ENCODE results near the gene SART3. TPM values are rescaled to one million over a fixed set of nuclear protein-coding genes. Genes with fewer than 3 reads are reported as not detected.
A peak's percentile ranks its signal among the peaks of the same experiment; 100 is the strongest.

SART3 gene
- total RNA-seq, 1 donor from 2014 or later: 82.5 TPM

DNA sequence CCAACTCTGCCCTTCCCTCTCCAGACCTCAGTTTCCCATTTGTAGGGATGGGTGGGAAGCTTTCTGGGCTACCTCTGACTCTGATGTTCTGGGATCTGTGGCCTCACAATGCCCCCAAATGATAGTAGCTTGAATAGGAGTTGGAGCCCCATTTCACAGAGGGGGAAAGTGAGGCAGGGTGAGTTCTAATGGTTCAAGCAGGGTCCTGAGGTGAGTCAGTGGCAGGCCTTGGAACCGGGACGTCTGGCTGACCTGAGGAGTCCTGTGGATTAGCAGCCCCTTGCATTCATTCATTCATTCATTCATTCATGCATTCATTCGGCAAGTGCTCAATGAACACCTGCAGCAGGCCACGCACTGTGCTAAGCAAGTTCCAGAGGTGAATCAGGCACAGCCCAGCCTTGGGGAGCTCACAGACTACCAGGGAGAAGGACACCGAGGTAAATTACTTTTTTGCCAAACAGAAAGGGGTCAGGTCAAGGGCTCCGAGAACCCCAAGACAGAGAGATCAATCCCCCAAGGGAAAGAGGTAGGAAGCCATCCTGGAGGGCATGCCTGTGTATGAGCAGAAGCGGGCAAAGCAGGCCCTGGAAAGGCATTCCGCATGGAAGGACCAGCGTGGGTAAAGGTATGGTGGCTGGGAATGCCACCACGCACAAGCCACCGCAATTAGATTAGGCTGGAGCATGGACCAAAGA, 37.7 kb upstream of the SART3 start:
- H3K27me3 Mint-ChIP-seq (ENCODE audit: low read depth): no peaks in the 10 kb centered on the region
- peak overlapping the region; percentile 13 for H3K27ac Mint-ChIP-seq
- DNase-seq (ENCODE audit: low spot score in 2 of 2, unreplicated experiment in 2 of 2): no peak
- TF ChIP-seq, protein P1, sequence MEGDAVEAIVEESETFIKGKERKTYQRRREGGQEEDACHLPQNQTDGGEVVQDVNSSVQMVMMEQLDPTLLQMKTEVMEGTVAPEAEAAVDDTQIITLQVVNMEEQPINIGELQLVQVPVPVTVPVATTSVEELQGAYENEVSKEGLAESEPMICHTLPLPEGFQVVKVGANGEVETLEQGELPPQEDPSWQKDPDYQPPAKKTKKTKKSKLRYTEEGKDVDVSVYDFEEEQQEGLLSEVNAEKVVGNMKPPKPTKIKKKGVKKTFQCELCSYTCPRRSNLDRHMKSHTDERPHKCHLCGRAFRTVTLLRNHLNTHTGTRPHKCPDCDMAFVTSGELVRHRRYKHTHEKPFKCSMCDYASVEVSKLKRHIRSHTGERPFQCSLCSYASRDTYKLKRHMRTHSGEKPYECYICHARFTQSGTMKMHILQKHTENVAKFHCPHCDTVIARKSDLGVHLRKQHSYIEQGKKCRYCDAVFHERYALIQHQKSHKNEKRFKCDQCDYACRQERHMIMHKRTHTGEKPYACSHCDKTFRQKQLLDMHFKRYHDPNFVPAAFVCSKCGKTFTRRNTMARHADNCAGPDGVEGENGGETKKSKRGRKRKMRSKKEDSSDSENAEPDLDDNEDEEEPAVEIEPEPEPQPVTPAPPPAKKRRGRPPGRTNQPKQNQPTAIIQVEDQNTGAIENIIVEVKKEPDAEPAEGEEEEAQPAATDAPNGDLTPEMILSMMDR (IDR thresholded peaks at IDR 0.05; ENCODE audit: unreplicated experiment): no peak
- H3K9me3 Mint-ChIP-seq: no peaks in the 10 kb centered on the region
- no peaks in the 10 kb centered on the region for H3K36me3 Mint-ChIP-seq
- H3K4me1 Mint-ChIP-seq: peaks cover 6% of the 10 kb centered on the region
- no peak overlapping the region for H3K4me3 Mint-ChIP-seq

GRCh38 chr12:108597559-108598471, 36.8 kb upstream of the SART3 start, which contains the start of gene TMEM119:
Gene TMEM119 (minus strand): TSS chr12:108598084. CDS start chr12:108592383, 5,701 bp downstream.
- DNase-seq (ENCODE audit: low spot score in 2 of 2, unreplicated experiment in 2 of 2): no peak
- TF ChIP-seq, protein P1 (IDR thresholded peaks at IDR 0.05; ENCODE audit: unreplicated experiment): no peak
- H3K27ac Mint-ChIP-seq: peak within 1 kb of the TSS; percentile 86
- peaks cover 6% of the 10 kb centered on the region for H3K4me1 Mint-ChIP-seq
- no peaks in the 10 kb centered on the region for H3K9me3 Mint-ChIP-seq
- H3K36me3 Mint-ChIP-seq: no peaks in the 10 kb centered on the region
- no peak within 1 kb of the TSS for H3K4me3 Mint-ChIP-seq
- H3K27me3 Mint-ChIP-seq (ENCODE audit: low read depth): no peaks in the 10 kb centered on the region

DNA sequence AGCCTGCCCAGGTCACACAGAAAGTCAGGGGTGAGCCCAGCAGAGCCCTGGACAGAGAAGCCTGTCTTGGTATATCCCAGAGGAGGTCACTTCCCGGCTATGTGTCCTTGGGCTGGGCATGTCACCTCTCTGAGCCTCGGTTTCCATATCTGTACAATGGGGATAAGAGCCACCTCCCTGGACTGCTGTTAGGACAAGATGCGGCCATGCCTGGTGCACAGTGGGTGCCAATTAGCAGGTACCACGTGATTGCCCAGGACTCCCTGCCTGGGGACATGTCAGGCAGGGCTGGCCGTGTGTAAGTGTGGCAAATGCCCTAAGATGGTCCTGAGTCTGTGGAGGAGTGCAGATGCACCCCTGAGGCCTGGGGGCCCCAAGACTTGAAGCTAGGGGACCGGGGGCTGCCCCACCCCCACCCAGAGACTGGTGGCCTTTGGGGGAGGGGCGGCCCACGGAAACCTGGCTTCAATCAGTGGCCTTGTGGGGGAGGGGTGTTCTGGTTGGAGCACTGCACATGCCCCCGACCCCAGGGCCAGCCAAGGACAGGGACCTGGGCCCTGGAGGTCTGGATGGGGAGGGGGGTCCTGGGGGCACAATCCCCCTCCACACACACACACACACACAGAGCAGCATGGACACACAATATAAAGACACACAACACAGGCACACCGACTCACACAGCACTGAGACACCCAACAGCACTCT, 36.0 kb upstream of the SART3 start:
- Mint-ChIP-seq H3K4me3 (no peak overlapping the region), H3K4me1 (peaks cover 6% of the 10 kb centered on the region), H3K27me3 (ENCODE audit: low read depth) (no peaks in the 10 kb centered on the region), H3K27ac (peak overlapping the region; percentile 47), H3K36me3 (no peaks in the 10 kb centered on the region), H3K9me3 (no peaks in the 10 kb centered on the region)
- no peak for DNase-seq (ENCODE audit: low spot score in 2 of 2, unreplicated experiment in 2 of 2)
- TF ChIP-seq, protein P1 (IDR thresholded peaks at IDR 0.05; ENCODE audit: unreplicated experiment): no peak

DNA sequence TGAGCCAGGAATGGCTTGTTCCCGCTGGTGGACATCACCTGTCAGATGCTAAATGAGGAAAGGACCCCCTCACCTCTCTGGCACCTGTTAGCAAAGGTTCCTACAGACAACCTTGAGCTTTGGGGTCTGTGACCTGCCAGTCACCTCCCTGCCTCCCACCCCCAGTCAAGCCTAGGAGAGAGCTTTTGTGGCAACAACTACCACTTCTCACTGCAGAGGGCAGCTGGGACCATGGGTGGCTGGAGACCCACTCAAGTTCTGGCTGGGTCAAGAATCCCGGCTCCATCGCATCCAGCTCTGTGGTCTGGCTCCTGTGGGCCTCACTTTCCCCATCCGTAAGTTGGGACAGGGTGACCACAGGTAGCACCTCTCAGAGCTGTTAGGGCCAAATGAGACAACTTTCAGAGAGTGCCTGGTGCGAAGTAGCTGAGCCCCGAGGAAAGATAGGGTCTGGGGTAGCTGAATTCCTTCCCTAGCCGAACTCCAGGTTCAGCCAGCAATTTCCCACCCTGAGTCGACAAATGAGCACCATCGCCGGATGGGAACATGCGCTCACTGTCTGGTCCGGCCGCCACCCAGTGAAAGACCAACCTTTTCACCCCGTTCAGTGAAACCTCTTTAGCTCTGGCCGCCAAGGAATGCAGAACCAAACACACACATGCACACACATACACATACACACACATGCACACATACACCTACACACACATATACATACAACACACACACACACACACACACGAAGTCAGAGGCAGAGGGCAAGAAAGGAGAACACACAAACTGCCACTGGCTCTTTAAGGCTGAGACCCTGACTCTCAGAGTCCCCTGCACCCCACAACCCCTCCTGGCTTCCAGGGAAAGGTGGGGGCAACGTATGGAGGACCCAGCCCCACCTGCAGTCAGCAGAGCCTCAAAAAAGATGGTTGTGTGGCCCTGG, 35.0 kb upstream of the SART3 start:
- no peaks in the 10 kb centered on the region for H3K9me3 Mint-ChIP-seq
- no peaks in the 10 kb centered on the region for H3K27me3 Mint-ChIP-seq (ENCODE audit: low read depth)
- H3K4me1 Mint-ChIP-seq: peaks cover 6% of the 10 kb centered on the region
- no peak for DNase-seq (ENCODE audit: low spot score in 2 of 2, unreplicated experiment in 2 of 2)
- no peak overlapping the region for H3K27ac Mint-ChIP-seq
- TF ChIP-seq, protein P1 (IDR thresholded peaks at IDR 0.05; ENCODE audit: unreplicated experiment): no peak
- no peak overlapping the region for H3K4me3 Mint-ChIP-seq
- H3K36me3 Mint-ChIP-seq: no peaks in the 10 kb centered on the region
